DMS79 treated with DMSO at 0.1 percent for 48 hours (cell line): Measurements from ENCODE around the gene IQCE.
A peak's percentile ranks its signal among the peaks of the same experiment; 100 is the strongest.

Experiments used
- DNase-seq: peaks from one replicate; lab custom pipeline; 2025; lab: John Stamatoyannopoulos, UW

IQCE gene

GRCh38 chr7:2558629-2559282 is at the start of gene IQCE:
Gene IQCE (plus strand): TSS chr7:2558979. CDS start chr7:2559182, 203 bp downstream.
- DNase-seq, result peak; percentile 77

- no peak for DNase-seq
These were observed 49.4 kb upstream of the IQCE start for GRCh38 chr7:2509298-2509906.

GRCh38 chr7:2510130-2510776 is 48.5 kb upstream of the IQCE start:
- DNase-seq, result no peak

GRCh38 chr7:2510909-2511768 is 47.6 kb upstream of the IQCE start:
- peak; percentile 11 for DNase-seq

GRCh38 chr7:2511769-2512168 is 47.0 kb upstream of the IQCE start:
- DNase-seq, result no peak

- no peak for DNase-seq
These were observed 46.6 kb upstream of the IQCE start for GRCh38 chr7:2512179-2512661.

- no peak for DNase-seq
These were observed 46.1 kb upstream of the IQCE start for GRCh38 chr7:2512713-2513112.

GRCh38 chr7:2513702-2514101 is 45.1 kb upstream of the IQCE start:
- no peak for DNase-seq

GRCh38 chr7:2514473-2515423 is 44.0 kb upstream of the IQCE start:
- DNase-seq, result no peak

GRCh38 chr7:2515424-2516193 is 43.2 kb upstream of the IQCE start:
- no peak for DNase-seq

- no peak for DNase-seq
These were observed 42.6 kb upstream of the IQCE start for GRCh38 chr7:2516194-2516555.

GRCh38 chr7:2517026-2517425 is 41.8 kb upstream of the IQCE start:
- no peak for DNase-seq

- DNase-seq, result no peak
These were observed 40.9 kb upstream of the IQCE start for GRCh38 chr7:2517678-2518507.

GRCh38 chr7:2518737-2519118 is 40.1 kb upstream of the IQCE start:
- no peak for DNase-seq

GRCh38 chr7:2519119-2519930 is 39.5 kb upstream of the IQCE start, which contains the start of gene LFNG:
Gene LFNG (plus strand): TSS chr7:2519774. CDS start chr7:2519862, 88 bp downstream.
- DNase-seq, result peak; percentile 80

- DNase-seq, result peak; percentile 15
These were observed 38.5 kb upstream of the IQCE start for GRCh38 chr7:2520131-2520760.

GRCh38 chr7:2520761-2521290 is 38.0 kb upstream of the IQCE start:
- peak; percentile 15 for DNase-seq

GRCh38 chr7:2521341-2521745 is 37.4 kb upstream of the IQCE start:
- DNase-seq, result peak; percentile 5
